Globus pallidus (tissue), 1 donor: ENCODE results near the gene SPRYD4.
"Not testable (repeated sequence)": the region's sequence is repeated elsewhere in the genome, so short reads cannot be mapped to it uniquely, and the experiment has no call there.

ENCODE experiments used
- DNase-seq: peaks from one replicate; pipeline ENCODE4 v3.0.0-alpha.2; 2015; ENCODE audit warnings: low spot score

The SPRYD4 gene

GRCh38 chr12:56468216-56469006 is at the start of gene SPRYD4:
Gene SPRYD4 (plus strand): TSS chr12:56468578. CDS start chr12:56468592, 14 bp downstream.
- peak; percentile 93 for DNase-seq

GRCh38 chr12:56420411-56420810 is 48.0 kb upstream of the SPRYD4 start:
- no peak for DNase-seq

GRCh38 chr12:56425193-56425592 is 43.2 kb upstream of the SPRYD4 start:
- no peak for DNase-seq

GRCh38 chr12:56425940-56426438 is 42.4 kb upstream of the SPRYD4 start:
- no peak for DNase-seq

- no peak for DNase-seq
These were observed 37.1 kb upstream of the SPRYD4 start for GRCh38 chr12:56431288-56431687.

- no peak for DNase-seq
These were observed 36.5 kb upstream of the SPRYD4 start for GRCh38 chr12:56431850-56432249.

- DNase-seq: no peak
These were observed 33.5 kb upstream of the SPRYD4 start for GRCh38 chr12:56434828-56435227.

- no peak for DNase-seq
These were observed 30.8 kb upstream of the SPRYD4 start for GRCh38 chr12:56437430-56438176.

GRCh38 chr12:56443208-56443607 is 25.2 kb upstream of the SPRYD4 start:
- DNase-seq: not testable (repeated sequence)

GRCh38 chr12:56448860-56449621 is 19.3 kb upstream of the SPRYD4 start, which contains the start of gene TIMELESS:
Gene TIMELESS (minus strand): TSS chr12:56449426. CDS start chr12:56434170, 15,256 bp downstream.
- DNase-seq: peak; percentile 93

GRCh38 chr12:56449622-56449984 is 18.8 kb upstream of the SPRYD4 start:
- DNase-seq: no peak

- DNase-seq: no peak
These were observed 18.1 kb upstream of the SPRYD4 start for GRCh38 chr12:56450241-56450640.

GRCh38 chr12:56451147-56451546 is 17.2 kb upstream of the SPRYD4 start:
- DNase-seq: no peak

GRCh38 chr12:56454557-56454956 is 13.8 kb upstream of the SPRYD4 start, which contains the start of gene MIP:
Gene MIP (minus strand): TSS chr12:56454657. CDS start chr12:56454613, 44 bp downstream.
- DNase-seq: no peak

- no peak for DNase-seq
These were observed 10.6 kb upstream of the SPRYD4 start for GRCh38 chr12:56457817-56458216.

GRCh38 chr12:56461235-56462159 is 6.9 kb upstream of the SPRYD4 start:
- DNase-seq: no peak

GRCh38 chr12:56462565-56462964 is 5.8 kb upstream of the SPRYD4 start:
- no peak for DNase-seq

- DNase-seq: no peak
These were observed 891 bp downstream of the SPRYD4 start for GRCh38 chr12:56469007-56469930.

GRCh38 chr12:56474389-56474788 is 6.0 kb downstream of the SPRYD4 start:
- no peak for DNase-seq

GRCh38 chr12:56476143-56476542 is 7.8 kb downstream of the SPRYD4 start:
- no peak for DNase-seq
